ENCODE results near the gene SORCS3. TPM values are rescaled to one million over a fixed set of nuclear protein-coding genes. Genes with fewer than 3 reads are reported as not detected.

Gene SORCS3
- total and polyA plus RNA-seq, 4 donors: 0.93 TPM; not detected in 3

DNA sequence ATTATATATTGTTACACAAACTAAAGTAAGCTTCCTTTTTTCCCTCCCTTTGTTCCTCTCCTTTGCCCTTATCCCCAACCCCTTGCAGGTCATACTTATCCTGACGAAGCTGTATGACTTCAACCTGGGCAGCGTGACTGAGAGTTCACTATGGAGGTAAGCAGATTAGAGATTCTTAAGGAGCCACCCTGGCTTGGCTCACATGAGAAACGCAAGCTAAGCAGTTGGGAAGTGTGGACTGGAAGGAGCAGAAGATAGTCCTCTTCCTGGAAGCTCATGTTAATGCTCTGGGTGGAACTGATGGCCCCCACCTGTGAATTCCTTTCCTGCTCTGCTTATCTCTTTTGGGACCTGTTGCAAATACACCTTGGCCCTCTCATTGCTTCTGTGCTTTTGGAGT is 201.6 kb downstream of the SORCS3 start:
- Histone ChIP-seq H3K27me3 (ENCODE audit: control insufficient read depth in 4 of 4, insufficient read depth in 4 of 4, low read length in 3 of 4) (peaks cover 0 to 8% (median 0%) of the 10 kb centered on the region in 4 donors), H3K4me3 (ENCODE audit: low read depth in 1 of 3, low read length in 3 of 3) (no peak overlapping the region), H3K27ac (ENCODE audit: low read depth in 1 of 2, low read length in 2 of 2) (no peak overlapping the region), H3K9me3 (ENCODE audit: control insufficient read depth in 4 of 4, low read length in 3 of 4) (no peaks in the 10 kb centered on the region), H3K36me3 (ENCODE audit: control insufficient read depth in 4 of 4, insufficient read depth in 3 of 4, low read depth in 1 of 4, low read length in 3 of 4) (no peaks in the 10 kb centered on the region), H3K9ac (ENCODE audit: low read depth in 1 of 2, low read length in 2 of 2) (no peak overlapping the region), H3K4me1 (ENCODE audit: control insufficient read depth in 4 of 4, insufficient read depth in 4 of 4, low read length in 3 of 4) (no peaks in the 10 kb centered on the region)
- TF ChIP-seq RXRA (IDR thresholded peaks at IDR 0.05): no peak
- no peak for TF ChIP-seq TAF1 (conservative IDR thresholded peaks at IDR 0.05)
- TF ChIP-seq, protein P1, sequence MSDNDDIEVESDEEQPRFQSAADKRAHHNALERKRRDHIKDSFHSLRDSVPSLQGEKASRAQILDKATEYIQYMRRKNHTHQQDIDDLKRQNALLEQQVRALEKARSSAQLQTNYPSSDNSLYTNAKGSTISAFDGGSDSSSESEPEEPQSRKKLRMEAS (IDR thresholded peaks at IDR 0.05): no peak
- TF ChIP-seq, protein P2, sequence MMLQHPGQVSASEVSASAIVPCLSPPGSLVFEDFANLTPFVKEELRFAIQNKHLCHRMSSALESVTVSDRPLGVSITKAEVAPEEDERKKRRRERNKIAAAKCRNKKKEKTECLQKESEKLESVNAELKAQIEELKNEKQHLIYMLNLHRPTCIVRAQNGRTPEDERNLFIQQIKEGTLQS (IDR thresholded peaks at IDR 0.05): no peak
- TF ChIP-seq, protein P3, sequence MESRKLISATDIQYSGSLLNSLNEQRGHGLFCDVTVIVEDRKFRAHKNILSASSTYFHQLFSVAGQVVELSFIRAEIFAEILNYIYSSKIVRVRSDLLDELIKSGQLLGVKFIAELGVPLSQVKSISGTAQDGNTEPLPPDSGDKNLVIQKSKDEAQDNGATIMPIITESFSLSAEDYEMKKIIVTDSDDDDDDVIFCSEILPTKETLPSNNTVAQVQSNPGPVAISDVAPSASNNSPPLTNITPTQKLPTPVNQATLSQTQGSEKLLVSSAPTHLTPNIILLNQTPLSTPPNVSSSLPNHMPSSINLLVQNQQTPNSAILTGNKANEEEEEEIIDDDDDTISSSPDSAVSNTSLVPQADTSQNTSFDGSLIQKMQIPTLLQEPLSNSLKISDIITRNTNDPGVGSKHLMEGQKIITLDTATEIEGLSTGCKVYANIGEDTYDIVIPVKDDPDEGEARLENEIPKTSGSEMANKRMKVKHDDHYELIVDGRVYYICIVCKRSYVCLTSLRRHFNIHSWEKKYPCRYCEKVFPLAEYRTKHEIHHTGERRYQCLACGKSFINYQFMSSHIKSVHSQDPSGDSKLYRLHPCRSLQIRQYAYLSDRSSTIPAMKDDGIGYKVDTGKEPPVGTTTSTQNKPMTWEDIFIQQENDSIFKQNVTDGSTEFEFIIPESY (IDR thresholded peaks at IDR 0.05): no peak
- no peak for TF ChIP-seq EGR1 (IDR thresholded peaks at IDR 0.05; ENCODE audit: low read depth in 2 of 2)
- TF ChIP-seq YY1 (IDR thresholded peaks at IDR 0.05): no peak
- no peak for TF ChIP-seq NR2F2 (IDR thresholded peaks at IDR 0.05)
- no peak for TF ChIP-seq HNF4A (conservative IDR thresholded peaks at IDR 0.05)
- TF ChIP-seq, protein P4, sequence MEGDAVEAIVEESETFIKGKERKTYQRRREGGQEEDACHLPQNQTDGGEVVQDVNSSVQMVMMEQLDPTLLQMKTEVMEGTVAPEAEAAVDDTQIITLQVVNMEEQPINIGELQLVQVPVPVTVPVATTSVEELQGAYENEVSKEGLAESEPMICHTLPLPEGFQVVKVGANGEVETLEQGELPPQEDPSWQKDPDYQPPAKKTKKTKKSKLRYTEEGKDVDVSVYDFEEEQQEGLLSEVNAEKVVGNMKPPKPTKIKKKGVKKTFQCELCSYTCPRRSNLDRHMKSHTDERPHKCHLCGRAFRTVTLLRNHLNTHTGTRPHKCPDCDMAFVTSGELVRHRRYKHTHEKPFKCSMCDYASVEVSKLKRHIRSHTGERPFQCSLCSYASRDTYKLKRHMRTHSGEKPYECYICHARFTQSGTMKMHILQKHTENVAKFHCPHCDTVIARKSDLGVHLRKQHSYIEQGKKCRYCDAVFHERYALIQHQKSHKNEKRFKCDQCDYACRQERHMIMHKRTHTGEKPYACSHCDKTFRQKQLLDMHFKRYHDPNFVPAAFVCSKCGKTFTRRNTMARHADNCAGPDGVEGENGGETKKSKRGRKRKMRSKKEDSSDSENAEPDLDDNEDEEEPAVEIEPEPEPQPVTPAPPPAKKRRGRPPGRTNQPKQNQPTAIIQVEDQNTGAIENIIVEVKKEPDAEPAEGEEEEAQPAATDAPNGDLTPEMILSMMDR (IDR thresholded peaks at IDR 0.05; ENCODE audit: low read depth, low read length, missing input control): no peak
- WGBS: 55% methylated on average over 3 of the region's 3 CpGs
- no peak for DNase-seq (ENCODE audit: low spot score)

DNA sequence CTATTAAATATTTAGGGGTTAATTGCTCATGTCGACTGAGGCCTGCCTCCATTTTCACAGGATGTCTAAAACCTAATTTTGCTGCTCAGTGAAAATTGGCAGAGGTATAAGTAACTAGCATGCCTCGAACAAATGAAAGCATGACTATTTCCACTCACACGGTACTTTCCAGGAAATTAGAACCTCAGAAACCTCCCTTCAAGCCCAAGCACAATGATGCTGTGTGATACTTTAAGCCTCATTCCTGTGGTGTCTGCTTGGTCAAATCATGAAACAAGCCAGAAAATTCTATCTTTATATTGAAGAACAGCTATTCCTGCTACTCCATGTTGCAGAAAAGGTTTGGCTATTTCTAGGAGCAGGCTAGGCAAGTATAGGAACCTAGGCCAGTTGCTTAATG is 203.0 kb downstream of the SORCS3 start:
- no peak for DNase-seq (ENCODE audit: low spot score)
- TF ChIP-seq SP1 (IDR thresholded peaks at IDR 0.05) (no peak), RAD21 (IDR thresholded peaks at IDR 0.05) (no peak)
- 62% methylated on average over 3 of the region's 3 CpGs for WGBS
- H3K9ac ChIP-seq (ENCODE audit: low read depth in 1 of 2, low read length in 2 of 2): no peak overlapping the region
- H3K36me3 ChIP-seq (ENCODE audit: control insufficient read depth in 4 of 4, insufficient read depth in 3 of 4, low read depth in 1 of 4, low read length in 3 of 4): no peaks in the 10 kb centered on the region
- no peaks in the 10 kb centered on the region for H3K4me1 ChIP-seq (ENCODE audit: control insufficient read depth in 4 of 4, insufficient read depth in 4 of 4, low read length in 3 of 4)
- H3K4me3 ChIP-seq (ENCODE audit: low read depth in 1 of 3, low read length in 3 of 3): no peak overlapping the region
- H3K27me3 ChIP-seq (ENCODE audit: control insufficient read depth in 4 of 4, insufficient read depth in 4 of 4, low read length in 3 of 4): no peaks in the 10 kb centered on the region
- H3K27ac ChIP-seq (ENCODE audit: low read depth in 1 of 2, low read length in 2 of 2): no peak overlapping the region
- H3K9me3 ChIP-seq (ENCODE audit: control insufficient read depth in 4 of 4, low read length in 3 of 4): no peaks in the 10 kb centered on the region

DNA sequence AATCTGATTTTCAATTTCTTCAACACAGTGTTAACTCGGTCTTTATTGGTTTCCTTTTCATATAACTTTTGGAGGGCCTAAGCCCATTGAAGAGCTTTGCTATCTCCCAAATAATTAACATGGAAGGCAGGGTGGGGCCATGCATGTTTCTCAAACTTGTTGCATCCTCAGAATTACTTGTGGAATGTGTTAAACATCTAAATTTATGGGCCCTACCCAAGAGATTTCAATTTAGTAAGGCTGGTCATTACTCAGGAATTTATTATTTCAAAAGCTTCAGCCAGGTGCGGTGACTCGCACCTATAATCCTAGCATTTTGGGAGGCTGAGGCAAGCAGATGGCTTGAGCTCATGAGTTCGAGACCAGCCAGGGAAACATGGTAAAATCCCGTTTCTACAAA is 208.9 kb downstream of the SORCS3 start:
- Histone ChIP-seq H3K27me3 (ENCODE audit: control insufficient read depth in 4 of 4, insufficient read depth in 4 of 4, low read length in 3 of 4) (no peaks in the 10 kb centered on the region), H3K4me1 (ENCODE audit: control insufficient read depth in 4 of 4, insufficient read depth in 4 of 4, low read length in 3 of 4) (no peaks in the 10 kb centered on the region), H3K36me3 (ENCODE audit: control insufficient read depth in 4 of 4, insufficient read depth in 3 of 4, low read depth in 1 of 4, low read length in 3 of 4) (no peaks in the 10 kb centered on the region), H3K4me3 (ENCODE audit: low read depth in 1 of 3, low read length in 3 of 3) (no peak overlapping the region), H3K9me3 (ENCODE audit: control insufficient read depth in 4 of 4, low read length in 3 of 4) (no peaks in the 10 kb centered on the region), H3K9ac (ENCODE audit: low read depth in 1 of 2, low read length in 2 of 2) (no peak overlapping the region), H3K27ac (ENCODE audit: low read depth in 1 of 2, low read length in 2 of 2) (no peak overlapping the region)
- DNase-seq (ENCODE audit: low spot score): no peak
- WGBS: 83% methylated on average over 5 of the region's 5 CpGs
- TF ChIP-seq NR2F2 (IDR thresholded peaks at IDR 0.05): no peak
- TF ChIP-seq JUND (IDR thresholded peaks at IDR 0.05): no peak
- no peak for TF ChIP-seq YY1 (IDR thresholded peaks at IDR 0.05)
- TF ChIP-seq, protein P4 (IDR thresholded peaks at IDR 0.05; ENCODE audit: low read depth, low read length, missing input control): no peak
- TF ChIP-seq, protein P5, sequence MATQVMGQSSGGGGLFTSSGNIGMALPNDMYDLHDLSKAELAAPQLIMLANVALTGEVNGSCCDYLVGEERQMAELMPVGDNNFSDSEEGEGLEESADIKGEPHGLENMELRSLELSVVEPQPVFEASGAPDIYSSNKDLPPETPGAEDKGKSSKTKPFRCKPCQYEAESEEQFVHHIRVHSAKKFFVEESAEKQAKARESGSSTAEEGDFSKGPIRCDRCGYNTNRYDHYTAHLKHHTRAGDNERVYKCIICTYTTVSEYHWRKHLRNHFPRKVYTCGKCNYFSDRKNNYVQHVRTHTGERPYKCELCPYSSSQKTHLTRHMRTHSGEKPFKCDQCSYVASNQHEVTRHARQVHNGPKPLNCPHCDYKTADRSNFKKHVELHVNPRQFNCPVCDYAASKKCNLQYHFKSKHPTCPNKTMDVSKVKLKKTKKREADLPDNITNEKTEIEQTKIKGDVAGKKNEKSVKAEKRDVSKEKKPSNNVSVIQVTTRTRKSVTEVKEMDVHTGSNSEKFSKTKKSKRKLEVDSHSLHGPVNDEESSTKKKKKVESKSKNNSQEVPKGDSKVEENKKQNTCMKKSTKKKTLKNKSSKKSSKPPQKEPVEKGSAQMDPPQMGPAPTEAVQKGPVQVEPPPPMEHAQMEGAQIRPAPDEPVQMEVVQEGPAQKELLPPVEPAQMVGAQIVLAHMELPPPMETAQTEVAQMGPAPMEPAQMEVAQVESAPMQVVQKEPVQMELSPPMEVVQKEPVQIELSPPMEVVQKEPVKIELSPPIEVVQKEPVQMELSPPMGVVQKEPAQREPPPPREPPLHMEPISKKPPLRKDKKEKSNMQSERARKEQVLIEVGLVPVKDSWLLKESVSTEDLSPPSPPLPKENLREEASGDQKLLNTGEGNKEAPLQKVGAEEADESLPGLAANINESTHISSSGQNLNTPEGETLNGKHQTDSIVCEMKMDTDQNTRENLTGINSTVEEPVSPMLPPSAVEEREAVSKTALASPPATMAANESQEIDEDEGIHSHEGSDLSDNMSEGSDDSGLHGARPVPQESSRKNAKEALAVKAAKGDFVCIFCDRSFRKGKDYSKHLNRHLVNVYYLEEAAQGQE (IDR thresholded peaks at IDR 0.05): no peak
- TF ChIP-seq, protein P3 (IDR thresholded peaks at IDR 0.05): no peak
- TF ChIP-seq GABPA (IDR thresholded peaks at IDR 0.05 in 1 of 2, conservative IDR thresholded peaks at IDR 0.05 in 1 of 2): no peak
